ENCODE data around the gene MRTFA.

DNA sequence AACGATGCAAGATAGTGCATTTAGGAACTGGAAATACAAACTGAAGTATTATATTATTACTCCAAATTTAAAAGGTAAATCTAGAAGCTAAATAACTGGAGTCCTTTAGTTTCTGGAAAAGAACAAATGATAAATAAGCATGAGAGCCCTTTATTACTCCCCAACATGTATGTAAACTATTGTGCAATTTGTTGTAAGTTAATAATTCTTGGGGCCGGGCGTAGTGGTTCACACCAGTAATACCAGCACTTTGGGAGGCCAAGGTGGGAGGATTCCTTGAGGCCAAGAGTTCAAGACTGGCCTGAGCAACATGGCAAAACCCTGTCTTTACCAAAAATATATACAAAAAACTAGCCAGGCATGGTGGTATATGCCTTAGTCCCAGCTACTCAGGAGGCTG is 255.1 kb downstream of the MRTFA start:
- TF ChIP-seq POLR2A (IDR thresholded peaks at IDR 0.05; ENCODE audit: low read depth, low read length) (no peak), POLR2AphosphoS5 (IDR thresholded peaks at IDR 0.05; ENCODE audit: low read depth, low read length) (no peak), TAF1 (IDR thresholded peaks at IDR 0.05; ENCODE audit: low read depth, low read length) (no peak), SPI1 (IDR thresholded peaks at IDR 0.05; ENCODE audit: low read depth, low read length) (no peak)
